NCI-H1694 (cell line): ENCODE results near the gene FGL2.
"Not testable (repeated sequence)": the region's sequence is repeated elsewhere in the genome, so short reads cannot be mapped to it uniquely, and the experiment has no call there.

Experiments
- DNase-seq: peaks from one replicate; lab custom pipeline; 2025; lab: John Stamatoyannopoulos, UW

FGL2 gene

DNA sequence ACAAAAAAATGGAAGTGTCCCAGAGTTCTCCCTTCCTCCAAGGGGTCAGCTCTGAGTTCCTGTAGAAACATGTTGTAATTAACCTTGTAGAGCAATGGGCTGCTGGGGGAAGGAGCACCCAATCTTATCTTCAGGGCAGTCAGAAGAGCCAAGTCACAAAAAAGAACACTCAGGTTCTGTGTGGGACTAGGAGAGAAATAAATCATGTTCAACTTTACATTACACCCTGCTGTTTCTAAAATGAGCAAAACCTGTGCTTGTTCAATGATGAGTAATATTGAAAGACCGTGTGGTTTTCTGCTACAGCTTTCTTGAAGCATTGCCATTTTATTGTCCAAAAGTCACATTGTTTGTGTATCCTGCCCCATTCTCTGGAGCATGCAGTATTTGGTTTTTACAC lies 42.6 kb downstream of the FGL2 start:
- DNase-seq = not testable (repeated sequence)

DNA sequence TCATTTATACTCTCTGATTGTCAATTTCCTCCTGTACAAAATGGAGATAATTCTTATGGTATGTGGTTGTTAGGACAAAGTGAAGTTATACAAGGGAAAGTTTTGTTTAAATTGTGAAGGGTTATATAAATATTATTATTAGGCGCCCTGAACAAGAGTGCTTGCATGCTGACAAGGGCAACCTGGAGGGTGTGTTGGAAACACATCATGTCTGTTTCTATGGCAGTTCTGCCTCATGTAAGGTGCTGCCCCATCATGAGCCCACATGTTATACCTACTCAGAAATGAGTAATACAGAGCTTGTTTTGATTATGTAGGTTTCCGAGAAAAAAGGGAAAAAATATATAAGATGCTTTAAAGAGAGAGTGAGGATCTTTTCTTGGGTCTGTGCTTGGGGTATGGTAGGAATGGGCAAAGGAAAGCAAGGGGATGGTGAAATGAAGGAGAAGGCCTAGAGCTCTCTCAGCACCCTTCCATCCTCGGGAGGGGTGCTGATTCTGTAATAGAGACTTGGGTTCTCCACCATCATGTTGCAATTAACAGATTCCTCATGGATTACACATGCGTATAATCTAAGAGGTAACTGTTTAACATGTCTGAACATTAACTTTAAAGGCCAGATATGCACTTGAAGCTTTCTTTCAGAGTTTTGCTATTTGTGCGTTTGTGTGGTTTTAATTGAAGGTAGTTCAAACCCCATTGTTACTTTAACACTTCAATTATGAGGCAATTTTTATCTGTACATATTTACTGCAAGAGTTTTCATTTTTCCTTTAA lies 43.8 kb downstream of the FGL2 start:
- DNase-seq = not testable (repeated sequence)

DNA sequence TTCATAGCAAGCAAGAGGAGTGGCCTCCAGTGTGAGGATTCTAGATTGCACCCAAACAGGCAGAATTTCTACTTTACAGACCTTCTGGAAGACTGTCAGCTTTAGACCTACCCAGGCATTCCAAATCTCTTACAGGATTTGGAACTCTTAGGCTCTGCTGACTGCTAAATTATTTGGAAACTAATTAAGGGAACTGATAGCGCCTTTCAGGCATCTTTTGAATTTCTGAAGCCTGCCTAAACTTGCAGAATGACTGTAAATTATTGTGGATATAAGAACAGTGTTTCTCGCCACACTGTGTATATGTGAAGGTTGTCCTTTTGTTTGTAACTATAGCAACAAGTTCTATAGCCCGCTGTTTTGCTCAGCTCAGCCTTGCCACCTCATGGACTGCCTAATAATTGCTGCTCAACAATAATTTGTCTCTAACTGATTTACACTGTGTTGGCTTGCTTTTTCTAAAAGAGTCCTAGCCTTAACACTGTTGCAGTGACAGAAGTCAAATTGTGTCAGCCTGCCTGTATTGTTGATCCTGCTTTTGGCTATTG lies 44.6 kb downstream of the FGL2 start:
- not testable (repeated sequence) for DNase-seq

DNA sequence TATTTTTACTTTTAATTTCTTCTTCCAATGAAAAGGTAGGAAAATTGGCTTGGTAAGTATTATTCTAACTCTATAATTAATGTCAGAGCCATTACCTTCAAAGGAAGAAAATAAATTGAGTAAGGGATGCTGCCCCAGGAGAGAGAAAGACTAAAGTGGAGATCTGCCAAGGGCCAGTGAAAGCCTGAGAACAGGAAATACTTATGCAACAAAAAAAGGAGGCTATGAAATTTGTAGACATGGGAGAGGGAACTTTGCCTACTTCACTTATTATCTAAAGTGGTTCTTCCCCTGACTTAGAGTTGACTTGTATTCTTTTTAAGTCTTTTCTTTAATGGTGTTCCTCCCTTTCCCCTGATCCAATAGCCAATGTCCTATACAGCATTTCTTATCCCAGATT lies 47.4 kb downstream of the FGL2 start:
- DNase-seq = not testable (repeated sequence)
